SK-N-SH (cell line): ENCODE measurements around the gene PCYT2.

Experiments used
- EZH2phosphoT487 ChIP-seq: fragments of 200-600 bp; sonication (generic); IDR thresholded peaks from 2 replicates; pipeline ENCODE4 v1.6.1; 2017; ENCODE audit warnings: low read depth, mixed run types, mild to moderate bottlenecking, antibody characterized with exemption, moderate library complexity, borderline replicate concordance
- JUND ChIP-seq: IDR thresholded peaks from 2 replicates; pipeline ENCODE4 v1.4.0; 2012
- RFX5 ChIP-seq: IDR thresholded peaks from 2 replicates; pipeline ENCODE4 v1.6.1; 2012; ENCODE audit warnings: mild to moderate bottlenecking, improper control_type of control experiment, low read length
- USF2 ChIP-seq: fragments of 150-350 bp; IDR thresholded peaks from 2 replicates; pipeline ENCODE4 v1.6.1; 2017; ENCODE audit warnings: antibody characterized with exemption, low read length, low read depth, borderline replicate concordance

GRCh38 chr17:81884520-81884919, 26.7 kb downstream of the PCYT2 start:
- no peak for TF ChIP-seq EZH2phosphoT487
- no peak for TF ChIP-seq JUND
- TF ChIP-seq RFX5: no peak
- no peak for TF ChIP-seq USF2
